HepG2 (cell line): ENCODE results near the gene PGLYRP4.

Source experiments
- ELF4 ChIP-seq: sonication (generic); formaldehyde crosslinking; IDR thresholded peaks from 2 replicates; pipeline ENCODE4 v1.5.0; 2020; ENCODE audit warnings: missing genetic modification reagents, mild to moderate bottlenecking, moderate library complexity, borderline replicate concordance
- ETV6 ChIP-seq: sonication (generic); formaldehyde crosslinking; conservative IDR thresholded peaks from 2 replicates; pipeline ENCODE4 v1.4.0; 2020; ENCODE audit warnings: missing genetic modification reagents
- MTF2 ChIP-seq: sonication (generic); formaldehyde crosslinking; IDR thresholded peaks from 2 replicates; pipeline ENCODE4 v1.5.0; 2020; ENCODE audit warnings: missing genetic modification reagents, borderline replicate concordance
- SIN3A ChIP-seq: IDR thresholded peaks from 2 replicates; pipeline ENCODE4 v1.6.1; 2011; ENCODE audit warnings: low read depth, mild to moderate bottlenecking, control low read depth, low read length, borderline replicate concordance
- ZNF780A ChIP-seq: sonication (generic); formaldehyde crosslinking; IDR thresholded peaks from 2 replicates; pipeline ENCODE4 v1.8.0; 2022; ENCODE audit warnings: mild to moderate bottlenecking, missing genetic modification reagents, moderate library complexity

GRCh38 chr1:153397051-153397923 is 48.6 kb upstream of the PGLYRP4 start:
- TF ChIP-seq MTF2 = no peak
- TF ChIP-seq ELF4 = no peak
- no peak for TF ChIP-seq ETV6
- TF ChIP-seq ZNF780A = no peak
- no peak for TF ChIP-seq SIN3A
